Heart right ventricle (tissue), 16 donors: ENCODE data around the gene TUB. TPM values are rescaled to one million over a fixed set of nuclear protein-coding genes. Genes with fewer than 3 reads are reported as not detected.

Experiments used
- ATAC-seq, 8 donors: fragments of 200-7000 bp; cut with Tn5 transposase; one replicate each; pipeline ENCODE4 v1.9.1; 2020; ENCODE audit warnings: mild to moderate bottlenecking in 8 of 8, moderate library complexity in 8 of 8, moderate number of reproducible peaks in 1 of 8
- DNase-seq, 2 donors: peaks; one replicate each; pipeline ENCODE4 v3.0.0-alpha.2; 2020
- H3K27ac ChIP-seq, 10 donors: fragments of 200-600 bp; sonication (generic) in 2 of 10; one replicate each; pipeline versions ENCODE4 v1.5.0 to v1.8.0; 2020 to 2022; ENCODE audit warnings: mild to moderate bottlenecking in 3 of 10
- H3K27me3 ChIP-seq, 7 donors: fragments of 200-600 bp; one replicate each; pipeline ENCODE4 v1.8.0; 2021 to 2022; ENCODE audit warnings: mild to moderate bottlenecking in 2 of 7
- H3K36me3 ChIP-seq, 9 donors: fragments of 200-600 bp; sonication (generic) in 1 of 9; one replicate each; pipeline versions ENCODE4 v1.5.0 to v1.8.0; 2020 to 2022; ENCODE audit warnings: mild to moderate bottlenecking in 2 of 9
- H3K4me1 ChIP-seq, 9 donors: fragments of 200-600 bp; sonication (generic) in 1 of 9; one replicate each; pipeline versions ENCODE4 v1.5.0 to v1.8.0; 2020 to 2022; ENCODE audit warnings: mild to moderate bottlenecking in 4 of 9
- H3K4me3 ChIP-seq, 10 donors: fragments of 200-600 bp; sonication (generic) in 2 of 10; one replicate each; pipeline versions ENCODE4 v1.5.0 to v1.8.0; 2020 to 2022; ENCODE audit warnings: mild to moderate bottlenecking in 7 of 10, moderate library complexity in 2 of 10
- H3K9me3 ChIP-seq, 11 donors: fragments of 200-600 bp in 10 of 11; sonication (generic) in 2 of 11; one replicate each; pipeline versions ENCODE4 v1.5.0 to v1.8.0; 2013 to 2022; ENCODE audit warnings: mild to moderate bottlenecking in 2 of 11, control low read depth in 1 of 11, moderate library complexity in 1 of 11
- CTCF ChIP-seq, 9 donors: fragments of 200-600 bp; sonication (generic) in 2 of 9; IDR thresholded peaks; one replicate each; pipeline versions ENCODE4 v1.5.0 to v1.8.0; 2021 to 2022; ENCODE audit warnings: antibody characterized with exemption in 9 of 9, mild to moderate bottlenecking in 5 of 9, moderate library complexity in 1 of 9
- WGBS, 2 donors: extraction: QIAGEN DNeasy Blood & Tissue Kit; methylation state at CpG; one replicate each; pipeline ENCODE4 v1.1.7; 2013; ENCODE audit warnings: inconsistent platforms in 1 of 2; 5-methylcytosine and 5-hydroxymethylcytosine counted together
- intact Hi-C, 10 donors: fragments of 100-400 bp; cut with DNase I; formaldehyde crosslinking; loops; one replicate each; pipeline versions ENCODE4 v1.11.1 to v1.14.2; 2022
- polyA plus RNA-seq, 2 donors: library from polyadenylated mRNA; stranded (reverse); fragments of 200-250 nt; gene quantifications; one replicate each; pipeline ENCODE4 v1.2.3, GENCODE V29; 2013
- total RNA-seq, 10 donors: library from RNA; stranded (reverse); fragmentation: NEBNext Ultra II Directional in 3 of 10; extraction: Animal tissue kit (Norgen Biotek cat#: 25700) in 3 of 10; gene quantifications; one replicate each; pipeline versions ENCODE4 v1.2.1 to v1.2.4, GENCODE V29; 2021 to 2023
- donor health status: Arrhythmogenic right ventricular cardiomyopathy.
- donor health status: ischemic (EF 13 %, LVEDD 7.1; RV severe dilation, severe dysfunction).
- donor health status: healthy with polysubstance abuse.
- donor health status: DM: no; HTN: yes; CAD: no.
- donor health status: DM: no; HTN: no; CAD: no.
- donor health status: ischemic (EF 25% LVEDD 6.9; RV normal size, moderate dysfunction).
- donor health status: ischemic (EF 25% LVEDD 5.7; RV mildly dilated, moderate dysfunction).
- donor health status: healthy.
- donor health status: DM: yes; HTN: yes; CAD: no.
- donor health status: Ischemic cardiomyopathy.
- donor health status: ischemic (EF 35%, LVEDD 5.7; RV mildly dilated, moderate dysfunction).
- donor health status: nonischemic (EF 11% LVEDD 7.7; RV severe dilation, severe dysfunction).
- donor health status: DM: yes; HTN: yes; CAD: no.
- donor health status: PGD.
- donor health status: ischemic (EF 29% LVEDD 5.4; RV normal size, mild dysfunction).
- donor health status: nonischemic (EF 23%, LVEDD 6.1; RV moderate dilation, normal function).

Gene TUB
- total and polyA plus RNA-seq, 12 donors: 2.4 to 28.2 (median 18.9) TPM

GRCh38 chr11:8071616-8072581 is 9.1 kb upstream of the TUB start:
- Histone ChIP-seq H3K27me3 (no peaks in the 10 kb centered on the region), H3K27ac (no peak overlapping the region), H3K36me3 (no peaks in the 10 kb centered on the region), H3K9me3 (no peaks in the 10 kb centered on the region), H3K4me3 (no peak overlapping the region), H3K4me1 (peaks cover 13 to 38% (median 32%) of the 10 kb centered on the region in 9 donors)
- intact Hi-C loops: loop anchor here in 2 of 10 donors (2.0 to 5.0 kb wide), 2 partner anchors 39 to 40 kb away; no protein-coding TSS in a partner anchor
- 82 to 89% methylated on average over 18 of the region's 18 CpGs for WGBS, 2 donors
- ATAC-seq: no peak
- TF ChIP-seq CTCF (IDR thresholded peaks at IDR 0.05): no peak
- DNase-seq: no peak

- no peaks in the 10 kb centered on the region for H3K36me3 ChIP-seq
- H3K4me3 ChIP-seq: no peak overlapping the region
- DNase-seq (no peak), ATAC-seq (no peak)
- H3K27ac ChIP-seq: no peak overlapping the region
- intact Hi-C loops: no loop called here
- no peaks in the 10 kb centered on the region for H3K9me3 ChIP-seq
- WGBS, 2 donors: 68 to 76% methylated on average over 2 of the region's 2 CpGs
- TF ChIP-seq CTCF (IDR thresholded peaks at IDR 0.05): no peak
- H3K4me1 ChIP-seq: peaks cover 0 to 4% (median 1%) of the 10 kb centered on the region in 9 donors
- peaks cover 0 to 6% (median 0%) of the 10 kb centered on the region in 7 donors for H3K27me3 ChIP-seq
Measured at GRCh38 chr11:8075119-8075726, 5.8 kb upstream of the TUB start.

GRCh38 chr11:8079111-8079675 is 1.8 kb upstream of the TUB start:
- Histone ChIP-seq H3K4me3 (no peak overlapping the region), H3K9me3 (no peaks in the 10 kb centered on the region), H3K4me1 (peaks cover 4 to 34% (median 26%) of the 10 kb centered on the region in 9 donors), H3K27ac (no peak overlapping the region), H3K36me3 (no peaks in the 10 kb centered on the region), H3K27me3 (peaks cover 0 to 20% (median 0%) of the 10 kb centered on the region in 7 donors)
- ATAC-seq (no peak), DNase-seq (no peak)
- intact Hi-C loops: no loop called here
- 90 to 93% methylated on average over 4 of the region's 4 CpGs for WGBS, 2 donors
- no peak for TF ChIP-seq CTCF (IDR thresholded peaks at IDR 0.05)

- Histone ChIP-seq H3K9me3 (no peaks in the 10 kb centered on the region), H3K27ac (no peak overlapping the region), H3K4me1 (peaks cover 4 to 44% (median 36%) of the 10 kb centered on the region in 9 donors), H3K27me3 (peaks cover 0 to 20% (median 0%) of the 10 kb centered on the region in 7 donors), H3K4me3 (peak overlapping the region in 9 of 10 donors; percentile 54 to 77 (median 62)), H3K36me3 (no peaks in the 10 kb centered on the region)
- WGBS, 2 donors: 86 to 88% methylated on average over 24 of the region's 24 CpGs
- no peak for DNase-seq
- no peak for TF ChIP-seq CTCF (IDR thresholded peaks at IDR 0.05)
- ATAC-seq: peak in 1 of 8 donors; percentile 3
- intact Hi-C loops: no loop called here
Measured at GRCh38 chr11:8080069-8080670, 841 bp upstream of the TUB start.
